ENCODE data around the gene PPP6R2. TPM values are rescaled to one million over a fixed set of nuclear protein-coding genes. Genes with fewer than 3 reads are reported as not detected.
"Not testable (repeated sequence)": the region's sequence is repeated elsewhere in the genome, so short reads cannot be mapped to it uniquely, and the experiment has no call there.

PPP6R2 gene
- total RNA-seq, 1 experiment from 2014 or later = 47.8 TPM

- TF ChIP-seq NFATC4 (CRISPR knock-in tag; IDR thresholded peaks at IDR 0.05) (no peak), ZSCAN18 (CRISPR knock-in tag; IDR thresholded peaks at IDR 0.05) (no peak), USF2 (CRISPR knock-in tag; IDR thresholded peaks at IDR 0.05) (no peak), NFE2L1 (CRISPR knock-in tag; IDR thresholded peaks at IDR 0.05) (no peak), MLX (CRISPR knock-in tag; IDR thresholded peaks at IDR 0.05) (no peak), CTCF (IDR thresholded peaks at IDR 0.05) (no peak)
Observed at GRCh38 chr22:50371101-50371648, 28.0 kb downstream of the PPP6R2 start (continued).

GRCh38 chr22:50376085-50376651 lies 33.0 kb downstream of the PPP6R2 start:
- POLR2A ChIA-PET = no interaction called here
- TF ChIP-seq MLX (CRISPR knock-in tag; IDR thresholded peaks at IDR 0.05) = no peak
- TF ChIP-seq PRRX2 (CRISPR knock-in tag; IDR thresholded peaks at IDR 0.05) = no peak
- TF ChIP-seq ZNF219 (CRISPR knock-in tag; IDR thresholded peaks at IDR 0.05; ENCODE audit: borderline replicate concordance) = no peak
- TF ChIP-seq SMAD4 (CRISPR knock-in tag; IDR thresholded peaks at IDR 0.05) = no peak
- H3K9me3 Mint-ChIP-seq = peaks cover 7% of the 10 kb centered on the region; the same call in 1 of the 2 replicates
- no peaks in the 10 kb centered on the region for H3K4me1 Mint-ChIP-seq
- no peak overlapping the region for H3K4me3 Mint-ChIP-seq
- no peaks in the 10 kb centered on the region for H3K27me3 Mint-ChIP-seq (ENCODE audit: low read depth)
- no peak for DNase-seq (ENCODE audit: low spot score)
- no peak overlapping the region for H3K27ac Mint-ChIP-seq
- H3K36me3 Mint-ChIP-seq = peaks cover 53% of the 10 kb centered on the region
- no peak for ATAC-seq
- CTCF ChIA-PET = no interaction called here

- H3K36me3 Mint-ChIP-seq = peaks cover 23% of the 10 kb centered on the region
- H3K4me1 Mint-ChIP-seq; ATAC-seq; H3K27me3 Mint-ChIP-seq (ENCODE audit: low read depth); DNase-seq (ENCODE audit: low spot score); H3K4me3 Mint-ChIP-seq; POLR2A ChIA-PET; H3K27ac Mint-ChIP-seq; H3K9me3 Mint-ChIP-seq: not testable (repeated sequence)
- CTCF ChIA-PET = interaction anchor here (0.7 to 1.2 kb wide), 2 partner anchors 14 to 18 kb away, joined by 3 to 4 read pairs; no protein-coding TSS in a partner anchor
Observed at GRCh38 chr22:50381021-50381555, 38.0 kb downstream of the PPP6R2 start.

- H3K4me1 Mint-ChIP-seq = peaks cover 15% of the 10 kb centered on the region
- H3K36me3 Mint-ChIP-seq = peaks cover 23% of the 10 kb centered on the region
- H3K27me3 Mint-ChIP-seq (ENCODE audit: low read depth) = no peaks in the 10 kb centered on the region
- H3K4me3 Mint-ChIP-seq = no peak overlapping the region
- TF ChIP-seq ESRRA (CRISPR knock-in tag; IDR thresholded peaks at IDR 0.05; ENCODE audit: borderline replicate concordance) = no peak
- TF ChIP-seq GABPB1 (CRISPR knock-in tag; IDR thresholded peaks at IDR 0.05) = peak; percentile 62
- no peak for ATAC-seq
- H3K9me3 Mint-ChIP-seq = no peaks in the 10 kb centered on the region
- ChIA-PET POLR2A (no interaction called here), CTCF (no interaction called here)
- peak overlapping the region; percentile 42 for H3K27ac Mint-ChIP-seq
- DNase-seq (ENCODE audit: low spot score) = no peak
Observed at GRCh38 chr22:50396751-50397370, 53.7 kb downstream of the PPP6R2 start.

GRCh38 chr22:50397371-50398060 lies 54.4 kb downstream of the PPP6R2 start:
- H3K27me3 Mint-ChIP-seq (ENCODE audit: low read depth); POLR2A ChIA-PET; DNase-seq (ENCODE audit: low spot score); H3K4me3 Mint-ChIP-seq; ATAC-seq; H3K9me3 Mint-ChIP-seq; CTCF ChIA-PET: not testable (repeated sequence)
- Mint-ChIP-seq H3K4me1 (peaks cover 15% of the 10 kb centered on the region), H3K27ac (0 out of 2 replicates have a peak overlapping the region, but pooled peaks have one; percentile 42), H3K36me3 (peaks cover 22% of the 10 kb centered on the region)
